Body of pancreas (tissue), 4 donors: ENCODE data around the gene CYP4F8. TPM values are rescaled to one million over a fixed set of nuclear protein-coding genes. Genes with fewer than 3 reads are reported as not detected.

Experiments
- ATAC-seq: fragments of 150-250 bp; one replicate; pipeline ENCODE4 v1.9.1; 2016
- DNase-seq, 4 donors: peaks; one replicate each; pipeline ENCODE4 v3.0.0-alpha.2; 2019
- H3K27ac ChIP-seq, 4 donors: fragments of 200-600 bp; sonication (generic); 1 replicate in 3 of 4; 2 replicates in 1 of 4; pipeline versions ENCODE4 v1.5.1 to v1.6.1; 2016 to 2019; ENCODE audit warnings: mild to moderate bottlenecking in 1 of 4, mixed read lengths in 1 of 4, moderate library complexity in 1 of 4
- H3K27me3 ChIP-seq, 2 donors: fragments of 200-600 bp; sonication (generic); one replicate each; pipeline ENCODE4 v1.6.0; 2016; ENCODE audit warnings: mild to moderate bottlenecking in 1 of 2
- H3K36me3 ChIP-seq, 2 donors: fragments of 200-600 bp; sonication (generic); replicated peaks in 1 of 2; 2 replicates each; pipeline ENCODE4 v1.5.1; 2016; ENCODE audit warnings: low read depth in 2 of 2; ENCODE audit not compliant: insufficient read depth in 1 of 2
- H3K4me1 ChIP-seq: fragments of 200-600 bp; sonication (generic); one replicate; pipeline ENCODE4 v1.6.0; 2016
- H3K4me3 ChIP-seq, 2 donors: fragments of 200-600 bp; sonication (generic); 1 replicate in 1 of 2; 2 replicates in 1 of 2; pipeline ENCODE4 v1.5.1; 2016 to 2019
- H3K9me3 ChIP-seq, 3 donors: fragments of 200-600 bp; sonication (generic); 1 replicate in 2 of 3; 2 replicates in 1 of 3; pipeline ENCODE4 v1.5.1; 2016
- CTCF ChIP-seq, 7 experiments: fragments of 450-650 bp in 4 of 7; fragments of 200-600 bp in 3 of 7; sonication (generic) in 3 of 7; IDR thresholded peaks; one replicate each; pipeline ENCODE4 v1.5.1; 2016 to 2019; ENCODE audit warnings: antibody characterized with exemption in 7 of 7
- POLR2A ChIP-seq, 3 donors: fragments of 450-650 bp; IDR thresholded peaks; one replicate each; pipeline ENCODE4 v1.6.1; 2016; ENCODE audit warnings: antibody characterized with exemption in 3 of 3, mild to moderate bottlenecking in 2 of 3
- WGBS, 2 donors: methylation state at CpG; one replicate each; pipeline ENCODE4 v1.1.5; 2017; 5-methylcytosine and 5-hydroxymethylcytosine counted together
- intact Hi-C: fragments of 100-400 bp; cut with DNase I; formaldehyde crosslinking; loops from one replicate; pipeline ENCODE4 v1.15.1; 2023
- total RNA-seq, 2 donors: library from RNA; depleted of rRNA; stranded (reverse); fragments of >200 nt; gene quantifications; one replicate each; pipeline ENCODE4 v1.1.0, GENCODE V29; 2016

CYP4F8 gene
- total RNA-seq, 2 donors from 2014 or later = 0.26 TPM; not detected in 1

GRCh38 chr19:15634105-15634504 is 19.1 kb downstream of the CYP4F8 start:
- no peak overlapping the region for H3K27ac ChIP-seq
- TF ChIP-seq POLR2A (IDR thresholded peaks at IDR 0.05) (no peak), CTCF (IDR thresholded peaks at IDR 0.05) (no peak)
- WGBS, 2 donors = 39 to 43% methylated on average over 2 to 3 of the region's 3 CpGs
- no peak for ATAC-seq
- H3K4me3 ChIP-seq = no peak overlapping the region
- no peak for DNase-seq
- no peaks in the 10 kb centered on the region for H3K27me3 ChIP-seq
- no peaks in the 10 kb centered on the region for H3K9me3 ChIP-seq
- H3K4me1 ChIP-seq = no peaks in the 10 kb centered on the region
- intact Hi-C loops = loop anchor here (5.0 kb wide), 1 partner anchor 548 kb away; no protein-coding TSS in a partner anchor
- no peaks in the 10 kb centered on the region for H3K36me3 ChIP-seq

GRCh38 chr19:15635016-15635805 is 20.2 kb downstream of the CYP4F8 start:
- Histone ChIP-seq H3K27me3 (no peaks in the 10 kb centered on the region), H3K27ac (no peak overlapping the region), H3K9me3 (no peaks in the 10 kb centered on the region), H3K4me3 (no peak overlapping the region), H3K4me1 (no peaks in the 10 kb centered on the region), H3K36me3 (no peaks in the 10 kb centered on the region)
- no peak for DNase-seq
- ATAC-seq = no peak
- intact Hi-C loops = no loop called here
- TF ChIP-seq CTCF (IDR thresholded peaks at IDR 0.05) = no peak
- no peak for TF ChIP-seq POLR2A (IDR thresholded peaks at IDR 0.05)
- 60% methylated on average over 2 of the region's 2 CpGs for WGBS, 2 donors

GRCh38 chr19:15636026-15636425 is 21.0 kb downstream of the CYP4F8 start:
- ATAC-seq (no peak), DNase-seq (no peak)
- H3K4me3 ChIP-seq = no peak overlapping the region
- H3K36me3 ChIP-seq = no peaks in the 10 kb centered on the region
- H3K4me1 ChIP-seq = no peaks in the 10 kb centered on the region
- H3K27me3 ChIP-seq = no peaks in the 10 kb centered on the region
- 90 to 100% methylated on average over 1 to 2 of the region's 2 CpGs for WGBS, 2 donors
- intact Hi-C loops = no loop called here
- no peak for TF ChIP-seq POLR2A (IDR thresholded peaks at IDR 0.05)
- TF ChIP-seq CTCF (IDR thresholded peaks at IDR 0.05) = no peak
- no peaks in the 10 kb centered on the region for H3K9me3 ChIP-seq
- no peak overlapping the region for H3K27ac ChIP-seq

- DNase-seq = no peak
- H3K27ac ChIP-seq = no peak overlapping the region
- ATAC-seq = no peak
- H3K9me3 ChIP-seq = no peaks in the 10 kb centered on the region
- H3K36me3 ChIP-seq = no peaks in the 10 kb centered on the region
- H3K27me3 ChIP-seq = no peaks in the 10 kb centered on the region
- TF ChIP-seq CTCF (IDR thresholded peaks at IDR 0.05) = no peak
- no peak for TF ChIP-seq POLR2A (IDR thresholded peaks at IDR 0.05)
- no peaks in the 10 kb centered on the region for H3K4me1 ChIP-seq
- intact Hi-C loops = no loop called here
- no peak overlapping the region for H3K4me3 ChIP-seq
Measured at GRCh38 chr19:15639596-15639995, 24.6 kb downstream of the CYP4F8 start.
